K562 (cell line): ENCODE data around the gene SOAT1. TPM values are rescaled to one million over a fixed set of nuclear protein-coding genes. Genes with fewer than 3 reads are reported as not detected.
A peak's percentile ranks its signal among the peaks of the same experiment; 100 is the strongest.
"Not testable (repeated sequence)": the region's sequence is repeated elsewhere in the genome, so short reads cannot be mapped to it uniquely, and the experiment has no call there.

Source experiments
- ATAC-seq: fragments of 200-7000 bp; cut with Tn5 transposase; 3 replicates; pipeline ENCODE4 v1.9.1; 2020; ENCODE audit warnings: moderate library complexity
- BruUV-seq: library from RNA; stranded (reverse); fragments of 400-500 nt; replicated peaks from 2 replicates; lab custom pipeline; 2021; lab: Mats Ljungman, UMichigan
- CTCF ChIA-PET: fragments of 300-600 bp; formaldehyde crosslinking; extraction: SDS; loops from one replicate; lab custom pipeline; 2021; ENCODE audit warnings: low intra/inter-chr PET ratio; lab: Yijun Ruan, JAX
- POLR2A ChIA-PET: fragments of 300-600, 350-650 bp; sonication (Branson Sonifier 250); formaldehyde crosslinking; extraction: SDS; loops from one replicate; lab custom pipeline; 2021; ENCODE audit warnings: antibody characterized with exemption, inconsistent platforms; lab: Yijun Ruan, JAX
- DNase-seq, 4 experiments: peaks; one replicate each; pipeline versions ENCODE4 v3.0.0 to v3.0.0-alpha.2; 2011 to 2018; ENCODE audit warnings: low spot score in 3 of 4, mixed read lengths in 3 of 4; ENCODE audit errors: extremely low read depth in 1 of 4
- FAIRE-seq: peaks from 2 replicates; lab custom pipeline; 2011; peaks lifted over from hg19 to GRCh38; lab: Jason Lieb, UNC
- H2AFZ ChIP-seq: 2 replicates; pipeline ENCODE4 v1.6.0; 2011; ENCODE audit warnings: low read depth, low read length, control low read depth, inconsistent platforms
- H3K27ac ChIP-seq: fragments of 200-600 bp; 3 replicates; pipeline ENCODE4 v1.8.0; 2011; ENCODE audit warnings: low read depth, mild to moderate bottlenecking, control low read depth, inconsistent platforms, low read length, moderate library complexity, mixed read lengths; ENCODE audit errors: extremely low read depth
- H3K27me3 ChIP-seq, 2 experiments: fragments of 300-600 bp in 1 of 2; 2 replicates in 1 of 2; 3 replicates in 1 of 2; pipeline versions ENCODE4 v1.6.0 to v1.8.0; 2011; ENCODE audit warnings: inconsistent platforms in 2 of 2, low read length in 2 of 2, mild to moderate bottlenecking in 1 of 2, mixed read lengths in 1 of 2, moderate library complexity in 1 of 2; ENCODE audit not compliant: control insufficient read depth in 2 of 2, insufficient read depth in 2 of 2
- H3K36me3 ChIP-seq: fragments of 300-600 bp; 3 replicates; pipeline ENCODE4 v1.8.0; 2011; ENCODE audit warnings: mild to moderate bottlenecking, low read length, inconsistent platforms; ENCODE audit not compliant: control insufficient read depth, insufficient read depth
- H3K4me1 ChIP-seq, 2 experiments: fragments of 200-600 bp in 1 of 2; replicated peaks in 1 of 2; 2 replicates in 1 of 2; 3 replicates in 1 of 2; pipeline versions ENCODE4 v1.5.1 to v1.8.0; 2011; ENCODE audit warnings: inconsistent platforms in 2 of 2, low read length in 2 of 2, mild to moderate bottlenecking in 1 of 2, mixed read lengths in 1 of 2, moderate library complexity in 1 of 2; ENCODE audit not compliant: control insufficient read depth in 2 of 2, insufficient read depth in 2 of 2
- H3K4me2 ChIP-seq: 2 replicates; pipeline ENCODE4 v1.6.1; 2011; ENCODE audit warnings: low read length, control low read depth, inconsistent platforms, mixed read lengths; ENCODE audit not compliant: insufficient read depth
- H3K4me3 ChIP-seq: fragments of 200-600 bp; sonication (generic), shearing (Covaris generic); 2 replicates; pipeline ENCODE4 v1.5.1; 2016; ENCODE audit warnings: control low read depth, inconsistent platforms
- H3K79me2 ChIP-seq: fragments of 200-600 bp; 3 replicates; pipeline ENCODE4 v1.8.0; 2011; ENCODE audit warnings: low read length, inconsistent platforms; ENCODE audit not compliant: control insufficient read depth, insufficient read depth
- H3K9ac ChIP-seq, 2 experiments: 2 replicates each; pipeline versions ENCODE4 v1.6.0 to v1.6.1; 2011; ENCODE audit warnings: low read depth in 2 of 2, low read length in 2 of 2, control low read depth in 1 of 2, inconsistent platforms in 1 of 2, mild to moderate bottlenecking in 1 of 2, mixed read lengths in 1 of 2; ENCODE audit not compliant: insufficient read depth in 1 of 2
- H3K9me1 ChIP-seq: one replicate; pipeline ENCODE4 v1.6.0; 2011; ENCODE audit warnings: inconsistent platforms, mild to moderate bottlenecking, low read length, moderate library complexity; ENCODE audit not compliant: control insufficient read depth, insufficient read depth
- H3K9me3 ChIP-seq: replicated peaks from 2 replicates; pipeline ENCODE4 v1.5.1; 2011; ENCODE audit warnings: low read depth, low read length, inconsistent platforms; ENCODE audit not compliant: control insufficient read depth, insufficient read depth
- H4K20me1 ChIP-seq: replicated peaks from 2 replicates; pipeline ENCODE4 v1.6.1; 2011; ENCODE audit warnings: low read length, inconsistent platforms, mixed read lengths; ENCODE audit not compliant: control insufficient read depth, insufficient read depth
- ARID2 ChIP-seq: fragments of 450-650 bp; IDR thresholded peaks from 2 replicates; pipeline ENCODE4 v1.6.1; 2017; ENCODE audit warnings: antibody characterized with exemption, mild to moderate bottlenecking
- EGR1 ChIP-seq: fragments of 450-650 bp; conservative IDR thresholded peaks from 2 replicates; pipeline ENCODE4 v1.6.1; 2017; ENCODE audit warnings: mild to moderate bottlenecking
- JUNB ChIP-seq: fragments of 450-650 bp; formaldehyde crosslinking; conservative IDR thresholded peaks from 2 replicates; pipeline ENCODE4 v1.4.0; 2020; ENCODE audit warnings: mild to moderate bottlenecking
- LCOR ChIP-seq: sonication (generic); formaldehyde crosslinking; IDR thresholded peaks from 2 replicates; pipeline ENCODE4 v1.8.0; 2022; ENCODE audit warnings: mild to moderate bottlenecking, missing genetic modification reagents
- PHTF2 ChIP-seq: fragments of 250-450 bp; sonication (Bioruptor Pico); IDR thresholded peaks from 2 replicates; pipeline ENCODE4 v1.5.0; 2021; ENCODE audit warnings: mild to moderate bottlenecking
- SIRT6 ChIP-seq: IDR thresholded peaks from one replicate; pipeline ENCODE4 v1.6.1; 2012; ENCODE audit warnings: low read depth, mild to moderate bottlenecking, control low read depth, inconsistent platforms, low read length, moderate library complexity
- SMAD1 ChIP-seq: fragments of 150-350 bp; IDR thresholded peaks from 2 replicates; pipeline ENCODE4 v1.6.1; 2014; ENCODE audit warnings: low read length, low read depth; ENCODE audit not compliant: partially characterized antibody
- SMARCC2 ChIP-seq: fragments of 450-650 bp; IDR thresholded peaks from 2 replicates; pipeline ENCODE4 v1.6.1; 2017; ENCODE audit warnings: antibody characterized with exemption, moderate library complexity, mild to moderate bottlenecking, low read depth
- STAG1 ChIP-seq: sonication (generic); formaldehyde crosslinking; IDR thresholded peaks from 2 replicates; pipeline ENCODE4 v1.5.0; 2020; ENCODE audit warnings: missing genetic modification reagents, borderline replicate concordance
- STAT5A ChIP-seq: IDR thresholded peaks from 2 replicates; pipeline ENCODE4 v1.6.1; 2012; ENCODE audit warnings: low read length, inconsistent platforms, borderline replicate concordance
- ZNF764 ChIP-seq: fragments of 250-450 bp; sonication (Bioruptor Pico); IDR thresholded peaks from 2 replicates; pipeline ENCODE4 v1.4.0; 2020; ENCODE audit warnings: low read depth, mild to moderate bottlenecking, moderate library complexity
- WGBS: fragments of 100-300 bp; shearing (Covaris generic); methylation state at CpG from one replicate; pipeline ENCODE4 v1.1.6; 2016; ENCODE audit warnings: low coverage, mixed read lengths; ENCODE audit not compliant: insufficient coverage; ENCODE audit errors: missing lambda C conversion rate; 5-methylcytosine and 5-hydroxymethylcytosine counted together
- in situ Hi-C: fragments of 300-500 bp; cut with MboI; formaldehyde crosslinking; loops from 4 replicates; pipeline ENCODE4 v1.15.0; 2018; ENCODE audit warnings: inconsistent platforms, mixed read lengths
- intact Hi-C: fragments of 100-400 bp; cut with micrococcal nuclease; formaldehyde crosslinking; loops from 2 replicates; pipeline ENCODE4 v1.14.2; 2022
- polyA plus RNA-seq, 8 experiments: library from polyadenylated mRNA; depleted of rRNA in 4 of 8; stranded (reverse) in 5 of 8; unstranded in 3 of 8; fragments of >200 nt; fragmentation: Nextera tagmentation in 2 of 8; fragmentation: Illumina TruSeq in 1 of 8; extraction: Ambion mirVana in 2 of 8; extraction: Trizol in 1 of 8; gene quantifications; 2 replicates each; pipeline versions ENCODE4 v1.2.1 to v1.2.3, GENCODE V29; 2011 to 2014; ENCODE audit warnings: inconsistent platforms in 1 of 8, missing spikeins in 1 of 8
- total RNA-seq, 7 experiments: library from RNA; depleted of rRNA in 6 of 7; stranded (reverse); fragments of >200 nt in 6 of 7; fragmentation: Illumina TruSeq in 2 of 7; extraction: Trizol in 2 of 7; gene quantifications; 2 replicates each; pipeline versions ENCODE4 v1.2.1 to v1.2.3, GENCODE V29; 2011 to 2021; ENCODE audit warnings: low replicate concordance in 1 of 7

SOAT1 gene
- total and polyA plus RNA-seq, 9 of the 15 experiments (the other 6 are each of a cell fraction or from before 2014, with no cell fraction given), result 5.5 to 29.1 (median 17.3) TPM

GRCh38 chr1:179293340-179294327 lies at the start of gene SOAT1 (continued):
- TF ChIP-seq SMARCC2 (no peak; the same call in 1 of the 2 replicates), STAG1 (CRISPR knock-in tag) (no peak), LCOR (CRISPR knock-in tag) (no peak), JUNB (CRISPR knock-in tag) (no peak), STAT5A (no peak), SIRT6 (no peak), ZNF764 (CRISPR knock-in tag) (no peak), ARID2 (no peak), PHTF2 (CRISPR knock-in tag) (no peak), EGR1 (peak; percentile 84), SMAD1 (peak; percentile 93)
- TF ChIP-seq, all 486 proteins: peak for 146

DNA sequence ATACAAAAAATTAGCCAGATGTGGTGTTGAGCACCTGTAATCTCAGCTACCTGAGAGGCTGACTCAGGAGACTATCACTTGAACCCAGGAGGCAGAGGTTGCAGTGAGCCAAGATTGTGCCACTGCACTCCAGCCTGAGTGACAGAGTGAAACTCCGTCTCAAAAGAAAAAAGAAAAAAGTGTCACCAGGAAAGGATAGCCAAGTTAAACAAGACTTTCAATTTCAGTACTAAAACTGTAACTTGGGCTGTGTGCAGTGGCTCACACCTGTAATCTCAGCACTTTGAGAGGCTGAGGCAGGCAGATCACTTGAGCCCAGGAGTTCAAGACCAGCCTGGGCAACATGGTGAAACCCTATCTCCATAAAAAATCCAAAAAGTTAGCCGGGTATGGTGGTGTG lies 48.2 kb upstream of the SOAT1 start:
- in situ Hi-C loops, result loop anchor here (10.0 kb wide), 1 partner anchor 559 kb away; no protein-coding TSS in a partner anchor
- ATAC-seq, H3K27me3 ChIP-seq, BruUV-seq, H3K27ac ChIP-seq, H3K4me2 ChIP-seq, DNase-seq, CTCF ChIA-PET, H3K79me2 ChIP-seq, H3K4me1 ChIP-seq, H3K4me3 ChIP-seq, intact Hi-C loops, FAIRE-seq, H4K20me1 ChIP-seq, H3K9ac ChIP-seq, H3K9me3 ChIP-seq, H3K36me3 ChIP-seq, H3K9me1 ChIP-seq, H2AFZ ChIP-seq: not testable (repeated sequence)
- 0% methylated on average over 2 of the region's 2 CpGs for WGBS
- POLR2A ChIA-PET, result interaction anchor here (0.7 kb wide), 1 partner anchor 65 kb away, joined by 4 read pairs; no protein-coding TSS in a partner anchor
